Measurements from ENCODE around the gene SH2D7.

SH2D7 gene

GRCh38 chr15:78092261-78093041 is at the start of gene SH2D7:
TSS of gene SH2D7 (plus strand) at chr15:78092561. CDS start at chr15:78092585, 24 bp downstream.
- no peak for DNase-seq (ENCODE audit: low read depth in 2 of 2)

- DNase-seq (ENCODE audit: low read depth in 2 of 2), result no peak
Observed at GRCh38 chr15:78044407-78045155, 47.8 kb upstream of the SH2D7 start.

- DNase-seq (ENCODE audit: low read depth in 2 of 2), result no peak
Observed at GRCh38 chr15:78045189-78045588, 47.2 kb upstream of the SH2D7 start.

GRCh38 chr15:78046796-78047341 is 45.5 kb upstream of the SH2D7 start:
- DNase-seq (ENCODE audit: low read depth in 2 of 2), result no peak

- no peak for DNase-seq (ENCODE audit: low read depth in 2 of 2)
Observed at GRCh38 chr15:78047761-78048627, 44.4 kb upstream of the SH2D7 start.

GRCh38 chr15:78048628-78048920 is 43.8 kb upstream of the SH2D7 start:
- DNase-seq (ENCODE audit: low read depth in 2 of 2), result no peak

- DNase-seq (ENCODE audit: low read depth in 2 of 2), result peak; percentile 59 to 69
Observed at GRCh38 chr15:78049691-78050440, 42.5 kb upstream of the SH2D7 start.

- no peak for DNase-seq (ENCODE audit: low read depth in 2 of 2)
Observed at GRCh38 chr15:78050441-78050809, 41.9 kb upstream of the SH2D7 start.

GRCh38 chr15:78050826-78051225 is 41.5 kb upstream of the SH2D7 start:
- DNase-seq (ENCODE audit: low read depth in 2 of 2), result no peak

- no peak for DNase-seq (ENCODE audit: low read depth in 2 of 2)
Observed at GRCh38 chr15:78051596-78051995, 40.8 kb upstream of the SH2D7 start.

- DNase-seq (ENCODE audit: low read depth in 2 of 2), result no peak
Observed at GRCh38 chr15:78052001-78052401, 40.4 kb upstream of the SH2D7 start.

- no peak for DNase-seq (ENCODE audit: low read depth in 2 of 2)
Observed at GRCh38 chr15:78052545-78052944, 39.8 kb upstream of the SH2D7 start.

- DNase-seq (ENCODE audit: low read depth in 2 of 2), result no peak
Observed at GRCh38 chr15:78054518-78054917, 37.8 kb upstream of the SH2D7 start.

GRCh38 chr15:78054966-78055365 is 37.4 kb upstream of the SH2D7 start:
- DNase-seq (ENCODE audit: low read depth in 2 of 2), result no peak

GRCh38 chr15:78055919-78056713 is 36.2 kb upstream of the SH2D7 start:
- no peak for DNase-seq (ENCODE audit: low read depth in 2 of 2)

GRCh38 chr15:78056714-78057269 is 35.6 kb upstream of the SH2D7 start:
- no peak for DNase-seq (ENCODE audit: low read depth in 2 of 2)

- no peak for DNase-seq (ENCODE audit: low read depth in 2 of 2)
Observed at GRCh38 chr15:78057803-78058202, 34.6 kb upstream of the SH2D7 start.

GRCh38 chr15:78058401-78058935 is 33.9 kb upstream of the SH2D7 start:
- no peak for DNase-seq (ENCODE audit: low read depth in 2 of 2)

GRCh38 chr15:78059110-78059839 is 33.1 kb upstream of the SH2D7 start:
- DNase-seq (ENCODE audit: low read depth in 2 of 2), result no peak

All from stimulated activated CD4-positive, alpha-beta T cell treated with anti-CD3 and anti-CD28 coated beads, Interleukin-15, amount 100 ng/mL, for 48 hours (primary cell).